Lung (tissue), 12 donors: ENCODE results near the gene F2RL2. TPM values are rescaled to one million over a fixed set of nuclear protein-coding genes. Genes with fewer than 3 reads are reported as not detected.

Source experiments
- ATAC-seq: fragments of 200-7000 bp; cut with Tn5 transposase; one replicate; pipeline ENCODE4 v1.9.1; 2020; ENCODE audit warnings: moderate number of reproducible peaks; ENCODE audit not compliant: insufficient read depth, low FRiP score
- DNase-seq, 3 donors: peaks; one replicate each; pipeline ENCODE4 v3.0.0-alpha.2; 2013 to 2017
- H3K27ac ChIP-seq, 2 donors: one replicate each; pipeline ENCODE4 v1.5.1; 2013; ENCODE audit warnings: mild to moderate bottlenecking in 2 of 2, moderate library complexity in 2 of 2, control low read depth in 1 of 2, inconsistent platforms in 1 of 2, low read depth in 1 of 2, low read length in 1 of 2
- H3K27me3 ChIP-seq, 3 donors: one replicate each; pipeline ENCODE4 v1.5.1; 2013; ENCODE audit warnings: low read length in 2 of 3; ENCODE audit not compliant: control insufficient read depth in 3 of 3, insufficient read depth in 3 of 3
- H3K36me3 ChIP-seq, 4 donors: one replicate each; pipeline ENCODE4 v1.5.1; 2013; ENCODE audit warnings: low read length in 4 of 4, mild to moderate bottlenecking in 1 of 4, moderate library complexity in 1 of 4; ENCODE audit not compliant: control insufficient read depth in 4 of 4, insufficient read depth in 4 of 4
- H3K4me1 ChIP-seq, 5 donors: one replicate each; pipeline ENCODE4 v1.5.1; 2013; ENCODE audit warnings: low read length in 5 of 5, mild to moderate bottlenecking in 2 of 5, moderate library complexity in 1 of 5; ENCODE audit not compliant: control insufficient read depth in 5 of 5, insufficient read depth in 5 of 5
- H3K4me3 ChIP-seq: one replicate; pipeline ENCODE4 v1.5.1; 2013; ENCODE audit warnings: mild to moderate bottlenecking, control low read depth, moderate library complexity
- H3K9ac ChIP-seq, 2 donors: one replicate each; pipeline ENCODE4 v1.5.1; 2013; ENCODE audit warnings: low read length in 2 of 2, control low read depth in 1 of 2; ENCODE audit not compliant: insufficient read depth in 1 of 2
- H3K9me3 ChIP-seq, 4 donors: one replicate each; pipeline ENCODE4 v1.5.1; 2013; ENCODE audit warnings: low read length in 3 of 4, mild to moderate bottlenecking in 1 of 4, moderate library complexity in 1 of 4; ENCODE audit not compliant: control insufficient read depth in 4 of 4, insufficient read depth in 3 of 4
- WGBS, 2 donors: extraction: QIAGEN DNeasy Blood & Tissue Kit; methylation state at CpG; one replicate each; pipeline ENCODE4 v1.1.7; 2013; 5-methylcytosine and 5-hydroxymethylcytosine counted together
- polyA plus RNA-seq, 2 donors: library from polyadenylated mRNA; stranded (reverse); fragments of 200-250 nt; gene quantifications; one replicate each; pipeline ENCODE4 v1.2.1, GENCODE V29; 2013
- total RNA-seq, 2 donors: library from RNA; depleted of rRNA in 1 of 2; stranded (reverse); fragments of >200 nt in 1 of 2; gene quantifications; one replicate each; pipeline ENCODE4 v1.2.1, GENCODE V29; 2014 to 2021
- TF ChIP-seq, protein P1 (sequence below): IDR thresholded peaks from 2 replicates; pipeline ENCODE4 v1.5.1; 2012; ENCODE audit warnings: mild to moderate bottlenecking; ENCODE audit errors: control extremely low read depth, extremely low read depth
- donor health status: control.
- donor health status: control.
- donor health status: Bipolar disorder and iron deficiency.
- donor health status: healthy.
- donor health status: DM: yes; HTN: yes; CAD: no.

The F2RL2 gene
- total and polyA plus RNA-seq, 4 donors = 0.07 to 0.80 (median 0.33) TPM

GRCh38 chr5:76652809-76653414, 29.7 kb upstream of the F2RL2 start:
- TF ChIP-seq, protein P1, sequence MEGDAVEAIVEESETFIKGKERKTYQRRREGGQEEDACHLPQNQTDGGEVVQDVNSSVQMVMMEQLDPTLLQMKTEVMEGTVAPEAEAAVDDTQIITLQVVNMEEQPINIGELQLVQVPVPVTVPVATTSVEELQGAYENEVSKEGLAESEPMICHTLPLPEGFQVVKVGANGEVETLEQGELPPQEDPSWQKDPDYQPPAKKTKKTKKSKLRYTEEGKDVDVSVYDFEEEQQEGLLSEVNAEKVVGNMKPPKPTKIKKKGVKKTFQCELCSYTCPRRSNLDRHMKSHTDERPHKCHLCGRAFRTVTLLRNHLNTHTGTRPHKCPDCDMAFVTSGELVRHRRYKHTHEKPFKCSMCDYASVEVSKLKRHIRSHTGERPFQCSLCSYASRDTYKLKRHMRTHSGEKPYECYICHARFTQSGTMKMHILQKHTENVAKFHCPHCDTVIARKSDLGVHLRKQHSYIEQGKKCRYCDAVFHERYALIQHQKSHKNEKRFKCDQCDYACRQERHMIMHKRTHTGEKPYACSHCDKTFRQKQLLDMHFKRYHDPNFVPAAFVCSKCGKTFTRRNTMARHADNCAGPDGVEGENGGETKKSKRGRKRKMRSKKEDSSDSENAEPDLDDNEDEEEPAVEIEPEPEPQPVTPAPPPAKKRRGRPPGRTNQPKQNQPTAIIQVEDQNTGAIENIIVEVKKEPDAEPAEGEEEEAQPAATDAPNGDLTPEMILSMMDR = no peak
- DNase-seq (no peak), ATAC-seq (no peak)
- Histone ChIP-seq H3K9ac (no peak overlapping the region), H3K27ac (no peak overlapping the region), H3K36me3 (peaks cover 0 to 7% (median 0%) of the 10 kb centered on the region in 4 donors), H3K27me3 (no peaks in the 10 kb centered on the region), H3K4me1 (no peaks in the 10 kb centered on the region), H3K9me3 (peaks cover 0 to 13% (median 9%) of the 10 kb centered on the region in 4 donors), H3K4me3 (no peak overlapping the region)
- 78 to 92% methylated on average over 3 of the region's 3 CpGs for WGBS, 2 donors

- H3K9ac ChIP-seq = no peak overlapping the region
- peaks cover 0 to 10% (median 0%) of the 10 kb centered on the region in 4 donors for H3K36me3 ChIP-seq
- DNase-seq (no peak), ATAC-seq (no peak)
- no peak overlapping the region for H3K4me3 ChIP-seq
- H3K27me3 ChIP-seq = no peaks in the 10 kb centered on the region
- no peaks in the 10 kb centered on the region for H3K4me1 ChIP-seq
- WGBS, 2 donors = 86 to 98% methylated on average over 2 of the region's 2 CpGs
- peaks cover 0 to 13% (median 10%) of the 10 kb centered on the region in 4 donors for H3K9me3 ChIP-seq
- TF ChIP-seq, protein P1 = no peak
- no peak overlapping the region for H3K27ac ChIP-seq
Observed at GRCh38 chr5:76649140-76649539, 25.9 kb upstream of the F2RL2 start.

- no peak overlapping the region for H3K27ac ChIP-seq
- no peak overlapping the region for H3K4me3 ChIP-seq
- H3K9me3 ChIP-seq = peaks cover 0 to 3% (median 0%) of the 10 kb centered on the region in 4 donors
- DNase-seq (no peak), ATAC-seq (no peak)
- no peaks in the 10 kb centered on the region for H3K27me3 ChIP-seq
- TF ChIP-seq, protein P1 = no peak
- H3K4me1 ChIP-seq = no peaks in the 10 kb centered on the region
- no peak overlapping the region for H3K9ac ChIP-seq
- peaks cover 0 to 12% (median 0%) of the 10 kb centered on the region in 4 donors for H3K36me3 ChIP-seq
Observed at GRCh38 chr5:76643371-76643770, 20.2 kb upstream of the F2RL2 start.
